Spinal cord (tissue), 10 donors: ENCODE data around the gene MLLT11. TPM values are rescaled to one million over a fixed set of nuclear protein-coding genes. Genes with fewer than 3 reads are reported as not detected.
"Not testable (repeated sequence)": the region's sequence is repeated elsewhere in the genome, so short reads cannot be mapped to it uniquely, and the experiment has no call there.

ENCODE experiments used
- DNase-seq, 6 donors: peaks; one replicate each; pipeline versions ENCODE4 v3.0.0 to v3.0.0-alpha.2; 2013 to 2015; ENCODE audit warnings: low spot score in 6 of 6, low read depth in 4 of 6
- H3K27ac ChIP-seq: one replicate; pipeline ENCODE4 v1.5.1; 2013; ENCODE audit warnings: low read depth, low read length, control low read depth
- H3K27me3 ChIP-seq: one replicate; pipeline ENCODE4 v1.6.1; 2013; ENCODE audit warnings: low read length; ENCODE audit not compliant: control insufficient read depth, insufficient read depth
- H3K36me3 ChIP-seq: one replicate; pipeline ENCODE4 v1.6.1; 2013; ENCODE audit warnings: low read length; ENCODE audit not compliant: control insufficient read depth, insufficient read depth
- H3K4me1 ChIP-seq: one replicate; pipeline ENCODE4 v1.6.1; 2013; ENCODE audit warnings: low read length; ENCODE audit not compliant: control insufficient read depth, insufficient read depth
- H3K4me3 ChIP-seq: one replicate; pipeline ENCODE4 v1.5.1; 2013; ENCODE audit warnings: low read depth, low read length, control low read depth
- H3K9me3 ChIP-seq: one replicate; pipeline ENCODE4 v1.6.1; 2013; ENCODE audit warnings: low read length; ENCODE audit not compliant: control insufficient read depth, insufficient read depth
- WGBS: methylation state at CpG from one replicate; pipeline ENCODE4 v1.1.5; 2013; ENCODE audit warnings: missing lambda C conversion rate; ENCODE audit not compliant: insufficient coverage; 5-methylcytosine and 5-hydroxymethylcytosine counted together
- polyA plus RNA-seq, 2 donors: library from polyadenylated mRNA; unstranded; fragments of 120-200 nt; gene quantifications; one replicate each; pipeline ENCODE4 v1.2.1, GENCODE V29; 2013; ENCODE audit not compliant: insufficient read length in 2 of 2
- total RNA-seq, 2 donors: library from RNA; depleted of rRNA in 1 of 2; stranded (reverse); fragments of 120-200 nt in 1 of 2; fragments of >200 nt in 1 of 2; gene quantifications; one replicate each; pipeline versions ENCODE4 v1.2.3 to v1.2.4, GENCODE V29; 2013 to 2014
- donor health status: healthy.

Gene MLLT11
- total and polyA plus RNA-seq, 4 donors = 34.2 to 203 (median 118) TPM

- WGBS = 80% methylated on average over 2 of the region's 3 CpGs
- no peak overlapping the region for H3K27ac ChIP-seq
- peaks cover 15% of the 10 kb centered on the region for H3K36me3 ChIP-seq
- no peak for DNase-seq
- no peaks in the 10 kb centered on the region for H3K9me3 ChIP-seq
- H3K4me1 ChIP-seq = peaks cover 31% of the 10 kb centered on the region
- no peaks in the 10 kb centered on the region for H3K27me3 ChIP-seq
- no peak overlapping the region for H3K4me3 ChIP-seq
Measured at GRCh38 chr1:151062741-151063371, 2.7 kb downstream of the MLLT11 start.

- H3K9me3 ChIP-seq = no peaks in the 10 kb centered on the region
- H3K27me3 ChIP-seq = no peaks in the 10 kb centered on the region
- no peak overlapping the region for H3K4me3 ChIP-seq
- H3K4me1 ChIP-seq = peaks cover 27% of the 10 kb centered on the region
- H3K36me3 ChIP-seq = peaks cover 25% of the 10 kb centered on the region
- no peak for DNase-seq
- H3K27ac ChIP-seq = peak overlapping the region; percentile 7
Measured at GRCh38 chr1:151065089-151065645, 5.0 kb downstream of the MLLT11 start.

DNA sequence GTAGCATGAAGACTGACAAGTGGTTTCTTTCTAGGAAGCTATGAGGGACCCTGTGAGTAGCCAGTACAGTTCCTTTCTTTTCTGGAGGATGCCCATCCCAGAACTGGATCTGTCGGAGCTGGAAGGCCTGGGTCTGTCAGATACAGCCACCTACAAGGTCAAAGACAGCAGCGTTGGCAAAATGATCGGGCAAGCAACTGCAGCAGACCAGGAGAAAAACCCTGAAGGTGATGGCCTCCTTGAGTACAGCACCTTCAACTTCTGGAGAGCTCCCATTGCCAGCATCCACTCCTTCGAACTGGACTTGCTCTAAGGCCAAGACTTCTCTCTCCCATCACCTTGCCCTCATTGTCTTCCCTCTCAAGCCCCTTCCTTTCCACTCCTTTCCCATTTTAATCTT lies 7.0 kb downstream of the MLLT11 start:
- Histone ChIP-seq H3K36me3 (peaks cover 25% of the 10 kb centered on the region), H3K4me3 (no peak overlapping the region), H3K27me3 (no peaks in the 10 kb centered on the region), H3K9me3 (no peaks in the 10 kb centered on the region), H3K27ac (no peak overlapping the region), H3K4me1 (peaks cover 43% of the 10 kb centered on the region)
- 92% methylated on average over 4 of the region's 4 CpGs for WGBS
- DNase-seq = no peak

GRCh38 chr1:151069103-151069486 lies 8.9 kb downstream of the MLLT11 start:
- no peak overlapping the region for H3K4me3 ChIP-seq
- H3K27me3 ChIP-seq = no peaks in the 10 kb centered on the region
- DNase-seq = no peak
- WGBS = 100% methylated on average over 1 of the region's 5 CpGs
- H3K27ac ChIP-seq = peak overlapping the region; percentile 100
- peaks cover 32% of the 10 kb centered on the region for H3K4me1 ChIP-seq
- H3K36me3 ChIP-seq = peaks cover 25% of the 10 kb centered on the region
- no peaks in the 10 kb centered on the region for H3K9me3 ChIP-seq

- H3K27me3 ChIP-seq = no peaks in the 10 kb centered on the region
- H3K9me3 ChIP-seq = no peaks in the 10 kb centered on the region
- peaks cover 31% of the 10 kb centered on the region for H3K4me1 ChIP-seq
- peak in 5 of 6 donors; percentile 84 to 97 (median 96) for DNase-seq
- WGBS = 4% methylated on average over 39 of the region's 50 CpGs
- peaks cover 33% of the 10 kb centered on the region for H3K36me3 ChIP-seq
- peak within 1 kb of the TSS; percentile 99 for H3K4me3 ChIP-seq
- H3K27ac ChIP-seq = peak within 1 kb of the TSS; percentile 100
Measured at GRCh38 chr1:151070474-151071276, 10.5 kb downstream of the MLLT11 start, which contains the start of gene GABPB2. GABPB2 (plus strand) TSS chr1:151070761; CDS start chr1:151088190, 17,429 bp downstream.

DNA sequence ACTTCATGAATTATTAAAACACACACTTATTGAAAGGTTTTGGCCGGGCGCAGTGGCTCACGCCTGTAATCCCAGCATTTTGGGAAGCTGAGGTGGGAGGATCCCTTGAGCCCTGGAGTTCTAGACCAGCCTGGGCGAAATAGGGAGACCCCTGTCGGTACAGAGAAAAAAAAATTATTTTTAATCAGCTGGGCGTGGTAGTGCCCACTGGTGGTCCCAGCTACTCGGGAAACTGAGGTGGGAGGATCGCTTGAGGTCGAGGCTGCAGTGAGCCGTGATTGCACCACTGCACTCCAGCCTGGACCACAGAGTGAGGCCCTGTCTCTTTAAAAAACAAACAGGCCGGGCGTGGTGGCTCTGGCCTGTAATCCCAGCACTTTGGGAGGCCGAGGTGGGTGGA lies 12.0 kb downstream of the MLLT11 start:
- Histone ChIP-seq H3K4me3 (no peak overlapping the region), H3K27ac (peak overlapping the region; percentile 100), H3K4me1 (peaks cover 27% of the 10 kb centered on the region), H3K27me3 (no peaks in the 10 kb centered on the region), H3K9me3 (no peaks in the 10 kb centered on the region), H3K36me3 (peaks cover 23% of the 10 kb centered on the region)
- 71% methylated on average over 10 of the region's 13 CpGs for whole genome bisulfite sequencing
- DNase-seq = no peak

GRCh38 chr1:151085953-151086559 lies 25.9 kb downstream of the MLLT11 start:
- Histone ChIP-seq H3K4me1 (no peaks in the 10 kb centered on the region), H3K9me3 (no peaks in the 10 kb centered on the region), H3K27ac (no peak overlapping the region), H3K4me3 (no peak overlapping the region), H3K27me3 (no peaks in the 10 kb centered on the region), H3K36me3 (peaks cover 4% of the 10 kb centered on the region)
- 80% methylated on average over 1 of the region's 4 CpGs for WGBS
- DNase-seq = no peak

DNA sequence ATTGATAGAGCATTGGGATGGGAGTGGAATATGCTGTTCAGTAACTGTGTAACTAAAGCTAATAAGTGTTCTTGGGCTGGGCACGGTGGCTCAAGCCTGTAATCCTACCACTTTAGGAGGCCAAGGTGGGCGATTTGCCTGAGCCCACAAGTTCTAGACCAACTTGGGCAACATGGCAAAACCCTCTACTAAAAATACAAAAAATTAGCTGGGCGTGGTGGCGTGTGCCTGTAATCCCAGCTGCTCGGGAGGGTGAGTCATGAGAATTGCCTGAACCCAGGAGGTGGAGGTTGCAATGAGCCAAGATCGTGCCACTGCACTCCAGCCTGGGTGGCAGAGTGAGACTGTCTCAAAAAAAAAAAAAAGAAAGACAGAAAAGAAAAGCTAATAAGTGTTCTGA lies 37.2 kb downstream of the MLLT11 start:
- H3K4me3 ChIP-seq, H3K9me3 ChIP-seq, H3K4me1 ChIP-seq, H3K27me3 ChIP-seq, DNase-seq, H3K36me3 ChIP-seq, H3K27ac ChIP-seq: not testable (repeated sequence)
- WGBS = 92% methylated on average over 4 of the region's 6 CpGs

DNA sequence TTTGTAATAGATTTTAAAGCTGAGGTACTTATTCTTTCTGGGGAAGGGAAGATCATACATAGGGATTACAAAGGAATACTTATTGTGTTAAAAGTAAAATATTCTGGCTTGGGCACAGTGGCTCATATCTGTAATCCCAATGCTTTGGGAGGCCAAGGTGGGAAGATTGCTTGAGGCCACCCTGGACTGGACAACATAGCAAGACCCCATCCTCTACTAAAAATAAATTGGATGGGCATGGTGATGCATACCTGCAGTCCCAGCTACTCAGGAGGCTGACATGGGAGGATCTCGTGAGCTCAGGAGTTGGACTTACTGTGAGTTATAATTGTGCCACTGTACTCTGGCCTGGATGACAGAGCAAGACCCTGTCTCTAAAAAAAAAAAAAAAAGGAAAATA lies 37.9 kb downstream of the MLLT11 start:
- no peak for DNase-seq
- Histone ChIP-seq H3K36me3 (peaks cover 4% of the 10 kb centered on the region), H3K27me3 (no peaks in the 10 kb centered on the region), H3K4me1 (no peaks in the 10 kb centered on the region), H3K4me3 (no peak overlapping the region), H3K9me3 (no peaks in the 10 kb centered on the region), H3K27ac (no peak overlapping the region)
- no CpG with 5 or more reads among the region's 1 CpG for WGBS
